ENCODE data around the gene PARVB.
"Not testable (repeated sequence)": the region's sequence is repeated elsewhere in the genome, so short reads cannot be mapped to it uniquely, and the experiment has no call there.

The PARVB gene

DNA sequence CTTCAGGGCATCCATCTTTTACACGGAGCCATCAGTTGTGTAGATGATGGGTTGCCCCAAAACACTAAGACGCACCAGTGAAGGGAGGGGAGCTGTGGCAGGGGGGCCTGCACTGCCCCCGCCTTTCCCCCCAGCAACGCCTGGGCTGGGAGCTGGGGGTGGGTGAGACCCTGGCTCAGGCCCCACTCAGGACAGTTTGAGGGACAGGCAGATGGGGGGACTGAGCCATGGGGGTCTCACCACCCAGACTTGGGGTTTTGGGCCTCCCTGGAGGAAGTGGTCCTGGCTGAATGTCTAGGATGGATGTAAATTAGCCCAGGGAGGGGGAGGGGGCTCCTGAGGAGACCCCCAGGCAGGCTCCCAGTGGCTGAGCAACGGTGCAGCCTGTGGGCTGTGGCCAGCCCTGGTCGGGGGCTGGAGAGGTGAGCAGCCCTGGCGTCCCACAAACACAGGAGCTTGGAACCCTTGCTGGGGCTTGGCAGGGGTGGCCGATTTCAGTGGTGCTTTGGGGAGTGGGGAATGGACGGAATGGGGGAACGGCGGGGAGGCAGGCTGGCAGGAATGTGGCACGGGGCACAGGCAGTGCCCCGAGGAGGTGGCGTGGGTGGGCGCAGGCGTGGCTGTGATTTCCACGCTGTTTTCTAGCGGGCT, 6.1 kb downstream of the PARVB start:
- no peak for DNase-seq

DNA sequence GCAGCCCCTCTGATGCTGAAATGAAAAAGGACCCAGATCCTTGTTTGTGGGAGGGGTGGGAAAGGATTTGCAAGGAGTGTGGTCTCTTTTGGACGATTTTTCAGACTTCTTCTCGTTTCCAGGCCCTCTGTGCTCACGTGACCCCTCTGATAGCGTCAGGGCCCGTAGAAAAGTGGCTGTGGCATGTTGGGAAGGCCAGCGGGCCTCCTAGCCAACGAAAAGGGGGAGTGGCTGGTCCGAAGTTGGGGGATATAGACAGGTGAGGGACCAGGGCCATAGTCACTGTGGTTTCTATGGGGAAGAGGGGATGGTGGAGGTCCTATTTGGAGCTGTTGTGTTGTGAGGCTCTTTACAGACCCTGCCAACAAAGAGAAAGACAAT, 6.6 kb downstream of the PARVB start:
- DNase-seq: no peak

DNA sequence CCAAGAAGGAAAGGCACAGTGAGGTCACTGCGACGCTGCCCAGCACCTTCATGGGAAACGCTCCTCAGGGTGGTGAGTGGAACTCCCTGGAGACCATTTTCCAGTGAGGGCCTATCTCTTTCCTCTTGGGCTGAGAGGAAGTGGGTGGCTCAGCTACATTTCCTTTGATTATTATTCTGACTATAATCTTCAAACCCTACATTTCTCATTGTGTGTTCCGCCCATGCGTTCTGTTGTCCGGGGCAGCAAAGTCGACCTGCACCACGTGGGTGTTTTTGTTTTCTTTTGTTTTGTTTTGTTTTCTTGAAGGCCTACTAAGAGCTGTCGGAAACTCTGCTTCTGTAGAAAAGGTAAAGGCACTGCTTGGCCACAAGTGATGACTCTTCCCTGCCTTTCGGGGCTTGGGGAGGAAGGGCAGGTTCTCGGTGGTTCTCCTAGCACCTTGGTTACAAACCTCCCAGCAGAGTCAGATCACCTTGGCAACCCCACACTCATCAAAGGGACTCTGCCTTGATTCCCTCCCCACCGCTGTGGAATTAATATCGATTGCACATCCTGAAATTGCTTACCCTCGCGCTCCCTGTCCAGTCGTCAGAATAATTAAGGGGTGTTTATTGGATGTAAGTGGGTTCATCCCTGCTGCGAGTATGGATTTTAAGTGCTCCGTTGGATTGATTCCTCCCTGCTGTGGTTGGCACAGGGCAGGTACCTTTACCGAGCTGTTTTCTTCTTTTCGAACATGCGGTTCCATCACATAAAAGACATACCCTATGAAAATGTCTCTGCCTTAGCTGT, 7.3 kb downstream of the PARVB start:
- DNase-seq: no peak

- DNase-seq: no peak
Measured at GRCh38 chr22:44032126-44032730, 8.1 kb downstream of the PARVB start.

DNA sequence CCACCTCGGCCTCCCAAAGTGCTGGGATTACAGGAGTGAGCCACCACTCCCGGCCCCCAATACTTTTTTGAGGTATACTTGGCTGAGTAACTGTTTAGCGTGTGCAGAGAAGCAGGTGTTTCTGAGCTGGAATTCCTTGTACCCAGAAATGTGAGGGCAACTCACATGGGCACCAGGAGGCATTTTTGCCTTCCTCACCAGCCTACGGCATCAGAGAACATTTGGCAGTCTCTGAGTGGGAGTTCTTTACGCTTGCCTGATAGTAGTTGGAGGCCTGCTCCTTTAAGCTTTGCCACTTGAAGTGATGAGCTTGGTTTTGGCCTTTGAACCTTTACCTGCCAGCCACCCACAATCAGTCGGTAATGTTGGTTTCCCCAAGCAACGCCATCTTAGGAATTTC, 9.2 kb downstream of the PARVB start:
- no peak for DNase-seq

DNA sequence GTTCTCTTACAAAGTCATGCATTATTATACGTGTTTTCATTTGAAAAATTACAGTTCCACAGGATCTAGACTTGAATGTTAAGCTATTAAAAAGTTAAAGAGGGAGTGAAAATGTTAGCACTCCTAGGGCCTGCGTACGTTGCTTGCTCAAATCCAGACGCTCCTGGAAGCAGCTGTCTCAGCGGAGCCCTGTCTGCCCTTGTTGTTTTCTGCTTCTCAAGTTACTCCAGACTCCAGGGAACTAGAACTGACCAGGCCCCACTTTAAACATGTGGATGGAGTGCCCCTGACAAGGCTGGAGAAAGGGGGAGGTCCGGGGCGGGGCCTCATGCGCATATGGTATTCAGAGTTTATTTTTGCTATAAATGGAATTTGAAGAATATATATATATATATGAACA, 9.6 kb downstream of the PARVB start:
- DNase-seq: no peak

GRCh38 chr22:44037519-44038375, 13.6 kb downstream of the PARVB start:
- DNase-seq: no peak

- no peak for DNase-seq
Measured at GRCh38 chr22:44039566-44040171, 15.6 kb downstream of the PARVB start.

DNA sequence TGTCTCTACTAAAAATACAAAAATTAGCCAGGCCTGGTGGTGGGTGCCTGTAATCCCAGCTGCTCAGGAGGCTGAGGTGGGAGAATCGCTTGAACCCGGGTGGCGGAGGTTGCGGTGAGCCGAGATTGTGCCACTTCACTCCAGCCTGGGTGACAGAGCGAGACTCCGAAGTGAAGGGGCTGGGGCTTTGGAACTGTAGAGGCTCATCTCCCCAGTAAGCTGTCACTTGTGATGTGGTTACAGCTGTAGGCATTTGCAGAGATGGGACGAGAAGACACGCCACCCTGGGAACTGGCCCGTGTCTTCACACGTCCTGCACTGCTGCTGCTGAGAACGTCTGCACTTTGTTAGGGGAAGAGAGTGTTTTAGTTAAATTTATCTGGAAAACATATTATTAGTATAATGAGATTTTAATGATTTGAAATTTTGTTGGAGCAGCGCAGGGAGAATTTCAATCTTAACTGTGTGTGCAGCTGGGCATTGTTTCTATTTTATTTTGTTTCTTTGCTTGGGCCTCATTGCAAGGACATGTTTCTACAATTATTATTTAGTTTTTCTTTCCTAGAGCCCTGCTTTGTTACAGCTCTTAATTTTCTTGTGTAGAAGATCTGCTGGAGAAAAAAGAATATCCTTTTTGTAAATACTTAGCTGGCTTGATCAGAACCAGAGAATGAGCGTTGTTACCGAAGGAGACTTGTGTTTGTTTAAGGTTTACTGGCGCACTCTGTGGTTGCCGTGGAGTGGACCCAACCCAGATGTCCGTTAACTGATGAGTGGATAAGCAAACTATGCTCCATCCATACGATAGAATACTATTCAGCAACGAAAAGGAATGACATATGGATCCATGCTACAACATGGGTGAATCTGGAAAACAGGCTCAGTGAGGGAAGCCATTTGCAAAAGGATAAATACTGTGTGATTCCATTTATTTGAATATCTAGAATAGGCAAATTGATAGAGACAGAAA, 18.4 kb downstream of the PARVB start:
- no peak for DNase-seq

DNA sequence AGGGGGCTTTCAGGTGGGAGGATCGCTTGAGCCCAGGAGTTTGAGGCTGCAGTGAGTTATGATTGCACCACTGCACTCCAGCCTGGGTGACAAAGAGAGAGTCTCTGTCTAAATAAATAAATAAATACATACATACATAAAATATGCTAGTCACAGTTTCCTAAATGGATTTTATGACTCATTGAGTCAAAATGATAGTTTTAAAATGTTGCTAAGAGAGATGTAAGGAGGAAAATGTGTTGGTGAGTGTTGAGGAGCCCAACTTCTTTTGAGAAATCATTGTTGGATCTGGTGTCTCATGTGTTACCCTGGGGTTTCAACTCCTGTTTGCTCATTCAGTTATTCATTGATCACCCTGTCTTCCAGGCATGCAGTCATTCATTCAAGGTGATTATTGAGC, 21.0 kb downstream of the PARVB start:
- DNase-seq: no peak

GRCh38 chr22:44046485-44047141, 22.5 kb downstream of the PARVB start:
- DNase-seq: no peak

DNA sequence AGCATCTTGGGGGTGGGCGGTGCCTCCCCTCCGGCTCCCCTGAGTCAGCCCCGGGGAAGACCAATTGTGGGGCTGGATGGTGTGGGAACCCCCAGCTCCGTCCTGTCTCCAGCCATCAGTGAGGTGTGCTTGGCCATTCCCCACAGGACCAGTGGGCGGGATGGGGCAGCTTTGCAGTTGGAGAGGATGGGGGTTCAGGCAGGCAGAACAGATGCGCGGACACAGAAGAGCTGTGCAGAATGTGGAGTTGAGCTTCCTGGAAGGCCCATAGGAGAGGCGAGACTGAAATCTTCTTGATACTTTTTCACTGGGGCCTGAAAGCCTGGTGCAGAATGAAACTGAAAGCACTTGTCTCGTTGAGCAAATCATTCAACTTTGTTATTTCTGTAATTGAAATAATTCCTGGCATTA, 23.8 kb downstream of the PARVB start:
- DNase-seq: no peak

DNA sequence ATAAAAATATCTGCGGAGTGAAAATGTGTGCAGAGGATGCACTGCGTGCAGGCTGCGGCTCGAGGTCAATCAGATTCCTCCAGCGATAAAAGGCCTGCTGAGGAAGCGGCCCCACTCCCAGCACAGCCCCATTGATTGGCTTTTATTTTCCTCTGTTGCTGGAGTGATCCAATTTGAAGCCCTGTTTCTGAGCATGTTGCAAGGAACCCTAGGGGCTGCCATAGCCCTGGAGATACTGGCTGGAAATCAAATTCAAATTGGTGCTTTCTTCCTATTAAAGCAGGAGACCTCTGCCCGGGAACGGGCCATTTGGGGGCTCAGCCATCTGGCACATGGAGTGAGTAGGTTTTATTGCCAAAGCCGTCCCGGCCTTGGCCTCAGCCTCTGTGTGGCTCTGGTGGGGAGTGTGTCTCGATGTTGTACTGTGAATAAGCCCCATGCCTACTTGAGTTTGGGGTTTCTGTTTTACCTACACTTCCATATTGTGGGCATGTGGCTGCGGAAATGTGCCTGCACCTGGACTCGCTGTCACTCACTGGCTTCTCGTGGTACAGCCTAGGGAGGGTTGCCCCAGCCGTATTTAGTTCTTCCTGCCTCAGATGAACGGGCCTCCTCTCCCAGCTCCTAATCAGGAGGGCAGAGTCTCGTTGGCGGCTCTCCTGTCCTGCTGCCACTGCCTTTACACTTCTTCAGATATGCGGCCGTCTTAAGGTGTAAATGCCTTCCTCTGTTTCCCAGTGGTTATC, 25.6 kb downstream of the PARVB start:
- DNase-seq: no peak

GRCh38 chr22:44050766-44051355, 26.8 kb downstream of the PARVB start:
- no peak for DNase-seq

DNA sequence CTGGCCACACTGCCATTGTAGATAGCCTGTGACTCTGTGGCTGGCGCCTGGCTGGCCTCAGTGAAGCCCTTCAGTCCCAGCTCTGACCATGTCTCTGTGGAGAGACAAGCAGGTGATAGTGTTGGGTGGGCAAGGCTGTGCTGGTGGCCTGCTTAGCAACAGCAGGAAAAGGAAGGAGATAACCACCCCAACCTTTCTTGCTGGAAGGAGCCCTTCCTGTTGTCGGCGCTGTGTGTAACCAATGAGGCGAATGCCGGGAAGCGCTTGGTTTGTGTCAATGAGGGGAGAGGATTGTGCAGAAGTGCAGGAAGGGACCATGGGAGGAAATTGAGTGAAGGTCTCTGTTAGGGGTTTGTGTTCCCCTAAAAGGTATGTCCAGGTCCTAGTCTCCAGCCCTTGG, 27.3 kb downstream of the PARVB start:
- no peak for DNase-seq

GRCh38 chr22:44051961-44052360, 27.9 kb downstream of the PARVB start:
- DNase-seq: no peak

DNA sequence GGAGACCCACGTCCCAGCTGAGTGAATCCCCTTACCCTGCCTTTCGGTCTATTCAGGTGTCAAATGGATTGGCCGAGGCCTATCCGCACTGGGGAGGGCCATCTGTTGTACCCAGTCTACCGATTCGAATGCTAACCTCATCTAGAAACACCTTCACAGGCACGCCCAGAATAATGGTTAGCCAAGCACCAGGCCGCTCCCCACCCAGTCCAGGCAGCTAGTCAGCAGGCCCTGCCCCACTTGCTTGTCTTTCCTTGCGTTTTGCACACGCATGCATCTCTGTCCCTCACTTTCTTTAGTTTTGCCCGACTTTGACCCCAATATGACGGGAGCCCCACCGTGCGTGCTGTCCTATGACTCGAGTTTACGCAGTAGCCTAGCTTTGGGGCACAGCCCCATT, 31.7 kb downstream of the PARVB start:
- DNase-seq: no peak

GRCh38 chr22:44056649-44057048, 32.5 kb downstream of the PARVB start:
- not testable (repeated sequence) for DNase-seq

GRCh38 chr22:44057401-44057987, 33.4 kb downstream of the PARVB start:
- no peak for DNase-seq
